ENCODE data around the gene KCNAB1. TPM values are rescaled to one million over a fixed set of nuclear protein-coding genes. Genes with fewer than 3 reads are reported as not detected.
A peak's percentile ranks its signal among the peaks of the same experiment; 100 is the strongest.

The KCNAB1 gene
- total RNA-seq, 1 donor from 2014 or later, result 3.7 TPM

- DNase-seq (ENCODE audit: missing footprints), result no peak
- ATAC-seq, result no peak
- intact Hi-C loops (cut with DNase I), result no loop called here
These were observed 214.6 kb downstream of the KCNAB1 start for GRCh38 chr3:156334841-156335545.

DNA sequence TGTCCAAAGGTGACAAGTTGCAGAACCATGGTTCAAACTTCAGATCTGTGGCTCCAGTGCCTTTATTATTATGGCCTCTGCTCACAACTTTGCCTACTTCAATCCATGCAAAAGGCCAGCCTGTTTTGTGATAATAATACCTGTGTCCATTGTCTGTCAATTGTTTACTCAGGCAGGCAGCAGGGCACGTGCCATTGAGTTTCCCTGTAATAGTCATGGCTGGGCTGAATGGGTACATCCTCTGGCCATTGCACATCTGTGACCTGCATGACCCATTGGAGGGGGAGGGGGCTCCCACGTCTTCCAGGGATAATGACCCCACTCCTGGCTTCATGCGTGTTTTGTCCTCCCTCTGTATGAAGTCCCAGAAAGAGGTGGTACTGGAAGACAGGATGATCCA is 219.1 kb downstream of the KCNAB1 start:
- intact Hi-C loops (cut with DNase I), result no loop called here
- no peak for ATAC-seq
- DNase-seq (ENCODE audit: missing footprints), result no peak

DNA sequence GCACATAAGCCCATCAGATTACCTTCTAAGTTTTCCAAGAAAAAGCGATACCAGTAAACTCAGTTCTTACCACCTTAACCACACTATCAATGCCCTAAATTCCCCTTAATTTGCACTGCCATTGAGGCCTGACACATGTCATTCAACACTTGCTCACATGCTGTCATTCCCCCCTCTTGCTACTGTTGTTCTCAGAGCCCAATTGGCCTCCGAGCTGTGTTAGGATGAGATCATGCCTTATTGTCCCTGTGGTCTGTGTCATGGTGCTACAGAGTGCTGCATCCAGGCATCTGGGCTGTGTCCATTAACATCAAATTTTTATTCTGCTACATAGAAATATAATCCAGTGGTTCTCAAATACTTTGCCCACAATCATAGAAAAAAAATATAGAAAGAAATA is 221.0 kb downstream of the KCNAB1 start:
- intact Hi-C loops (cut with DNase I), result no loop called here
- no peak for DNase-seq (ENCODE audit: missing footprints)
- no peak for ATAC-seq

DNA sequence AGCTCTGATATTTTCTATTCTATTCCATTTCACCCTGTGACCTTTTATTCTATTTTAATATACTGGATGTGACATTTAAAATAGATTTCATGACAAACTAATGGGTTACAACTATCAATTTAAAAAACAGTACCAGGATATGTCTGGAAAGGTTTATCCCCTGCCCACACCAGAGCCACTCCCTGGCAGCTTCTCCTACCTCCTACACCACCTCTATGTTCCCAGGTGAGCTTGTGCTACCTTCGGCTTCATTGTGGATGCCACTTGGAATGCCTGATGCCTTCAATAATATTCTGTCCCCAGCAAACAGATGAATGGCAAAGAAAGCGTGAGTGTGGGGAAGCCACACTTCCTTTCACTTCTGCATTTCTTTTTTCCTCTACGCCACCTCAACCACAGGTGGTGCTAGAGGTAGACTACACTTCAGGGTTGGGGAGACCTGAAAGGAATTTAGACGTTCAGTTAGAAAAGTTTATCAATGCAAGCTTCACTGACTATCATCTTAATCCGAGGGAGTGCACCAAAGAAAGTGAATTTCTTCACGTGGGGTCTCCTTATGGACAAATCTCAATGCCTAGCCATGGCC is 221.5 kb downstream of the KCNAB1 start:
- DNase-seq (ENCODE audit: missing footprints), result no peak
- no peak for ATAC-seq
- intact Hi-C loops (cut with DNase I), result no loop called here

DNA sequence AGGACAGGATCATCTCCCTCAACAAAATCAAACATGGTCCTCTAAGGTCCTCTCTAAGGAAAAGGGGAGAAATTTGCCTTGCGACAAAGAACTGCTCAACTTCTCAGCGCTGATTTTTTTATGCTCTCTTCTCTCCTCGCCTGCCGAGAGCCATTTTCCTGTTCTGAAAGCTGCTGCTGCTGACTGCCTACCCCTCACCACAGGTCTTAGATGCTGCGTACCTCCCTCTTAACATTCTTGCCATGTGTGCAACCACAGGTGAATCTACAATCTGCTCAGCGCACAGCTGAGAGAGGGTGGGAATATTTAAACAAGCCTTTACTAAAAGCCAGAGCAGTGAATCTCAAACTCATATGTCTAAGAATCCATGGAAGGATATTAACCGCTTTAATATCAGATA is 223.8 kb downstream of the KCNAB1 start:
- intact Hi-C loops (cut with DNase I), result no loop called here
- ATAC-seq (no peak), DNase-seq (ENCODE audit: missing footprints) (no peak)

- DNase-seq (ENCODE audit: missing footprints) (no peak), ATAC-seq (no peak)
- intact Hi-C loops (cut with DNase I), result no loop called here
These were observed 228.7 kb downstream of the KCNAB1 start for GRCh38 chr3:156349111-156349510.

DNA sequence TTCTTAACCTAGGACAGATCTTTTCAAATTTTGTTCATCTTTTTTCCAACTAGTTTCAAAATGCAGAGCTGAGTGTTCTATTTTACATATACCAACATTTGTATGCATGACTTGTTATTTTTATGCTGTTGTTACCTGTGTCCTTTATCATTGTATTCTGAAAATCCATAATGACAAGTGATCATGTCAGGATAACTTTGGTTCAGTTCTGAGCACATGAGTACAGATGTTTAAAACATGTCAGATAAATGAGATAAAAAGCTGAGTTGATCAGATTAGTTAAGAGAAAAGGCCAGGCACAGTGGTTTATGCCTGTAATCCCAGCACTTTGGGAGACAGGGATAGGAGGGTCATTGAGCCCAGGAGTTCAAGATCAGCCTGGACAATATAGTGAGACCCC is 229.6 kb downstream of the KCNAB1 start:
- intact Hi-C loops (cut with DNase I), result no loop called here
- no peak for DNase-seq (ENCODE audit: missing footprints)
- no peak for ATAC-seq

DNA sequence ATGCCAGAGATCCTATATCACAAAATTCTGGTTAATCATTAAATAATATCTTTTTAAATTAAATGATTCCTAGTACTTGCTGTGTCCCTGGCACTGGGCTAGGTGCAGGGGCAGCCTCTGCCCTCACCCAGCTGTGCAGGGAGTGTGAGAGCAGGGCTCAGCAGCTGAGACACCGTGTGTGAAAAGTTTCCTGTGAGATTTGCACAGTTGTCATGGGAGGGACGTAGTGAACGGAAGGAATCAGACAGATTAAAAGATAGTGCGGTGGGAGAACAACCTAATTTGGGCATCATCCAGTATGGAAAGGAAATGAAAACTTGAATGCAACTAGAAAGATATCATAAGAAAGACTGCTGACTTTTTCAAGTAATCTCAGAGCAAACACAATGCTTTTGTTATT is 230.4 kb downstream of the KCNAB1 start:
- no peak for ATAC-seq
- intact Hi-C loops (cut with DNase I), result no loop called here
- no peak for DNase-seq (ENCODE audit: missing footprints)

DNA sequence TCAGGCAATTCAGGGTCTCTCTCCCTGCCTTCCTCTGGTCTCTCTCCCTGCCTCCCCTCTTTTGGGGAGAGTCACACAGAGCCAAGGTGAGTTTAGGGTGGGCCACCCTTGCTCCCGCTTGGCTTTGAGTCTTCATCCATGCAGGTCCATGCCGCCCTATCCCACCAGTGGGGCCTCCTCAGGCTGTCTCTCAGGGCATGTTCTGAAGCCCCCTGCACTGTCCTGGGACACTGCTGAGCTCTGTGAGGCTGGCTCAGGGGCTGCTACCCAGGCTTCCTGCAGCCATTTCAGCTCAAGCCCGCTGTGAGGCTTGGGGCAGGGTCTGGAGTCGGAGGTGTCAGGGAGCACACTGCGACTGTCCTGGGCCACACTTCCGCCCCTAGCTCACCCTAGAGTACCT is 231.4 kb downstream of the KCNAB1 start:
- ATAC-seq (no peak), DNase-seq (ENCODE audit: missing footprints) (no peak)
- intact Hi-C loops (cut with DNase I), result no loop called here

DNA sequence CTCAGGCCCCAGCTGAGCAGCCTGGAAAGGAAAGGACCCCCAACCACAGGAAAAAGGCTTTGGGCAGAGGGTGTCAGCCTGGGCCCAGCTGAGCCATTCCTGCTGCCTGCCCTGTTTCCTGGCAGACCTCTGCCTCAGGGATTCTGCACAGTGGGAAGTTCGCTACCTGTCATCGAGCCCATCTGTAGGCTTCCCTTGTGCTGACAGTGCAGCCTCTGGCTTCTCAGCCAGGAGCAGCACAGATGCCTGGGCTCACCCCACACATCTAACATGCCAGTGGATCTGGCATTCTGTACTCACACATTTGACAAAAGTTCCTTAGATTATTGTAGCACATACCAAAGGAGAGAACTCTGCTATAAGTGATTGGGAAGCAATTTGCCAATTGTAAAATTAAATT is 232.3 kb downstream of the KCNAB1 start:
- ATAC-seq, result no peak
- intact Hi-C loops (cut with DNase I), result no loop called here
- no peak for DNase-seq (ENCODE audit: missing footprints)

DNA sequence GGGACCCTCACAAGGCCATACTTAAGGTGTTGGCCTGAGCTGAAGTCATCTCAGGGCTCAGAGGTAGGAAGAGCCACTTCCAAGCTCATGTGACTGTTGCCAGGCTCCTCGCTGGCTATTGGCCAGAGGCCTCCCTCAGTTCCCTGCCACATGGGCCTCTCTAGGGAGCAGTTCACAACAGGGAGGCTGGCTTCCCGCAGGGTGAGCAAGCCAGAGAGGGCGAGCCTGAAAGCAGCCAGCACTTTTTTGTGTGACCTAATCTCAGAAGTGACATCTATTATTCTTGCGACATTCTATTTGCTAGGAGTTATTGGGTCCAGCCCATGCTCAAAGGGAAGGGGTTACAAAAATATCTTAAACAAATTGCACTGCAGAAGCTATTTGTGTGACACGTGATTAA is 233.2 kb downstream of the KCNAB1 start:
- no peak for DNase-seq (ENCODE audit: missing footprints)
- ATAC-seq, result no peak
- intact Hi-C loops (cut with DNase I), result no loop called here

DNA sequence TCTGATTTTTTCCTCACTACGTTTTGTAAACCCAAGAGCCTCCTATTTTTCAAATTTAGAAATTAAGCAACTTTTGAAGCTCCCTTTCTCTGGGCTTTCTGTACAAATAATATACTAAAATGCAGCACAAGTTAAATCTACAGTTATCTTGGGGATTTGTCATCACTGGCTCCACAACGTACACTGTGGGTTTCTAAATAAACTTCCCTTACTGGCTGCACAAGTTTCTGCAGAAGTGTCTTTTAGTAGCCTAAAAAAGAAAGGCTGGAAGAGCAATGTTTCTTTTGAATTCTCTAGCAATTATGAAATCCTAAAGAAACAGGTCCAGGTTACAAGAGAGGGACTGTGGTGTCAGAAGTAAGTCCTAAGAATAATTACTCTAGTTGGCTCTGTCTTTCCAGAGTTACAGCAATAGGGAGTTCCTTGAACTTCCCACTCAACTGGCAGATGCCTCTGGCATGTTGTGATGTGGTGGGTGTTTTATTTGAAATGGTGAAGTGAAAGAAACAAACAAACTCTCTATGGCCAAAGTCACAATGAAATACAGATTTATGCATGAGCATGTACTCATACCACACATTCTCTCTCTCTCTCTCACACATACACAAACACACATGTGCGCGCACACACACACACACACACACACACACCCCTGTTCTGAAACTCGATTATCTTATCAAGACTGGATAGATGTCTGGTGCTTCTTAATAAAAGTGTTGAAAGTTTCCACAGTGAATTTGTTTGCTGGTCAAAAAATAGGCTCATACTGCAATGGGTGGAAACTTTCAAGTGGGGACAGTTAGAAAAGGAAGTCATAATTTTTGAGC is 236.4 kb downstream of the KCNAB1 start:
- intact Hi-C loops (cut with DNase I), result no loop called here
- DNase-seq (ENCODE audit: missing footprints) (no peak), ATAC-seq (peak; percentile 64)

DNA sequence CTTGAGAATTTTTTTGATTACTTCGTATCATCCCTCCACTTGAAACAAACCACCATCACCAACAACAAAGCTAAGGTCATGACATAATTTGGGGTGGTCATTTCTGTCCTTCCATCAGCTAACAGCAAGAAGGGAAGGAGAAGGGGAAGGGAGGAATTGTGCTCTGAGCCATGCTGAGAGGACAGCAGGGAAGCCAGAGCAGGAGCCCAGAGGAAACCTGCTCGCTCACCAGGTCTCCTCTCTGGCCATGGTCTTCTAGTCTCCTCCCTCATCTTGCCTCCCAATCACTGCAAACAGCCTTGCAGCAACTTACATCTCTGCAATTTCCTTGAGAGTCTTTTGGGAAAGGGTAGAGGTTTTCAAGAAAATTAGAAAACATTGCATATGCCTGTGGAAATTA is 237.9 kb downstream of the KCNAB1 start:
- DNase-seq (ENCODE audit: missing footprints), result no peak
- ATAC-seq, result no peak
- intact Hi-C loops (cut with DNase I), result no loop called here

DNA sequence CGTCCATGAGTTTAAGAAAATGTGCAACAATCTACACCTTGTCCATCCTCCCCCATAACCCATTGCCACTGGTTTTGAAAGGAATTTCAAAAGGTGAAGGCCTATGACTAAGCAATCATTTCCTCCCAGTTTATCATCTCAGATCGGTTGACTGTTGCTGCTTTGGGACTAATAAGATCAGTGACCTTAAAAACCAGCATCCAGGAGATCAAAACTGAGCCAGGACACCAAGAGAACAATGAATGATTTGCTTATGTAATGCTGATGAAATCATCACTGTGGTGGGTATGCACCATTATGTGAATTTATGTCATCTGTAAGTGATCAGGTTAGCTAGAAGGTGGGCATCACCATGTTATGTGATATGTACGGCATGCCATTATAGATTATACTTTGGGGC is 239.0 kb downstream of the KCNAB1 start:
- ATAC-seq, result no peak
- DNase-seq (ENCODE audit: missing footprints), result no peak
- intact Hi-C loops (cut with DNase I), result no loop called here

DNA sequence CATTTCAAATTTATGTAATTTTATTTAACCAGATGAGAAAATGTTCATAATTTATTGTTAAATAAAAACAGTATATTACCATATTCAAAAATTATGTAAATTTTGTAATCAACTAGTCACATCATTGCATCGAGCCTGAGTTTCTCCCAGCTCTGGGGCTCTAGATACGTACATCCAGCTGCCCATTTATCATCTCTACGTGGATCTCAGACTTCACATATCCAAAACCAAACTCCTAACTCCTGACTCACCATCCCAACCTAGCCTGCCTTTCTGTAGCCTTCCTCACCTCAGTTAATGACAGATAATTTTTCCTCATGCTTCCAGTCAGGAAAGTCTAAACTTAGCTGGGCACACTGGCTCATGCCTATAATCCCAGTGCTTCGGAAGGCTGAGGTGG is 239.7 kb downstream of the KCNAB1 start:
- intact Hi-C loops (cut with DNase I), result no loop called here
- ATAC-seq (no peak), DNase-seq (ENCODE audit: missing footprints) (no peak)

DNA sequence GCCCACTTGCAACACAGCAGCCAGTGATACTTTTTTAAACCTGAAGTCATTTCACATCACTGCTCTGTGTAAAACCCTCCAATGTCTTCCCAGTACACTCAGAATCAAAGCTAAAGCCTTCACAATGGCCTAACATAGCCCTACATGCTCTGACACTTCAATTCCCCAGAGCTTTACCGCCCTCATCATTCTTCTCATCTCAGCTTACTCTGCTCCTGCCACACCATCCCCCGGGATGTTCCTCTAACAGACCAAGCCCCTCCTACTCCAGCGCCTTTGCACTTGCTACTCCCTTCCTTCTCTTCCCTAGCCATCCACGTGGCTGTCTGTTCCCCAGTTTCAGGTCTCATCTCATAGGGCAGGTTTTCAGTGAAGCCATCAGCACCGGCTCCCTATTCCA is 240.6 kb downstream of the KCNAB1 start:
- intact Hi-C loops (cut with DNase I), result no loop called here
- ATAC-seq (no peak), DNase-seq (ENCODE audit: missing footprints) (no peak)

DNA sequence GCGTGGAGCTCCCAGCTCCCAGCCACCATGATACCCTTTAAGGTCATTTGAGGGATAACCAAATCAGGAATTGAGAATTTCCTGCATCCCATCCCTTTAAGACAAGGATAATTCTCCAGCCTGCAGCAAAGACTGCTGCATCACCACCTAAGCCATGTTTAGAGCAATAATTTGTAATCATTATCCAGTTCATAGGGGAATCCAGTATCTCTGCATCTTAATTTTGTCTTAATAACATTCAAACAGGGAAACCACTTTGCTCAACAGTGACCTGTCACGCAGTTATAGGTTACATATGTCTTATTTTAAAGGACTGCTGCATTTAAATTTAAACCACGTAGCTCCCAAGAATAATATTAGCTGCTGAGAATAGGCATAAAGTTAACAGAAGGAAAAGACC is 246.2 kb downstream of the KCNAB1 start:
- intact Hi-C loops (cut with DNase I), result no loop called here
- ATAC-seq (no peak), DNase-seq (ENCODE audit: missing footprints) (no peak)

GRCh38 chr3:156368189-156368588 is 247.8 kb downstream of the KCNAB1 start:
- intact Hi-C loops (cut with DNase I), result no loop called here
- no peak for DNase-seq (ENCODE audit: missing footprints)
- no peak for ATAC-seq

DNA sequence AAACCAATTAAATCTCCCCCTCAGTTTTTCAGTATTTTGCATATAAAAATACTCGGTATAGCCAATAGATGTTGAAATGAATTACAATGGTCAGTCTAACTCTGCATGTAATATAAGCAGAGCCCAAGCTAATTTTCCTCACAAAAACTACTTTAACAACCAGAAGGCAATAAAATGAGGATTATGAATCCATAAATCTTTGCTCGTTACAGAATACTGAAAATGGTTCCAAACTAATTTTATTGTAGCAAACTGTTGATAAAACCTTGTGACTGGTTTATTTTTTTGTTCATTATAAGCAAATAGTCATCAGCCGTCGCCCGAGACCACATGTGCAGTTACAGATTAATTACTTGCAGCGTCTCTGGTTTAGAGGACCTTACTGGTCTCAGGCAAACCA is 251.3 kb downstream of the KCNAB1 start:
- intact Hi-C loops (cut with DNase I), result no loop called here
- ATAC-seq, result no peak
- no peak for DNase-seq (ENCODE audit: missing footprints)

DNA sequence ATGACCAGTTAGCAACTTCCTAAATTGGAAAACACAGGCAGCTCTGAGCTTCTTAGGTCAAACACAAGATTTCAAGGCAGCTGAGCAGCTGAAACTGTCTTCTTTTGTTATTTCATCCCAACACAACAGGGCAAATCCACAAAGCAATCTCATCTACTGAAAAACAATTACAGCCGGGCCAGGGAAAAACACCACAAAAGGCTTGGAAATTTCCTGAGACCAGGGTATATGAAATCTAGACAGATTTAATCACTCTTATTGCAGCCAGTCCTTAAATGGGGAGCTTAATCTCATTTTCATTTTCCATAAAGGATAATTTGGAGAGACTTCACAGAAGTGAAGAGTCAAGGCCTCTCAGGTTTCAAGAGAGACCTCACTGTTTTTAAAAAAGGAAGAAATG is 252.7 kb downstream of the KCNAB1 start:
- intact Hi-C loops (cut with DNase I), result no loop called here
- no peak for ATAC-seq
- DNase-seq (ENCODE audit: missing footprints), result no peak

All from Right ventricle myocardium inferior (tissue), 1 donor.